KMS-11 (cell line): Measurements from ENCODE around the gene ZNF738.

Experiments used
- H2AFZ ChIP-seq: fragments of 200-600 bp; sonication (generic); 2 replicates; pipeline ENCODE4 v1.6.1; 2016; ENCODE audit warnings: antibody characterized with exemption, mixed run types, low read depth
- H3K27ac ChIP-seq: fragments of 200-600 bp; sonication (generic); 2 replicates; pipeline ENCODE4 v1.6.1; 2016; ENCODE audit warnings: mild to moderate bottlenecking, mixed run types
- H3K27me3 ChIP-seq: fragments of 200-600 bp; sonication (generic); 2 replicates; pipeline ENCODE4 v1.6.1; 2017; ENCODE audit warnings: mild to moderate bottlenecking, low read depth, mixed run types, moderate library complexity; ENCODE audit not compliant: insufficient read depth
- H3K36me3 ChIP-seq: fragments of 200-600 bp; sonication (generic); 2 replicates; pipeline ENCODE4 v1.6.1; 2017; ENCODE audit warnings: mild to moderate bottlenecking, mixed run types; ENCODE audit not compliant: insufficient read depth
- H3K4me1 ChIP-seq: fragments of 200-600 bp; sonication (generic); 2 replicates; pipeline ENCODE4 v1.6.1; 2016; ENCODE audit warnings: mild to moderate bottlenecking, low read depth, mixed run types; ENCODE audit not compliant: poor library complexity, severe bottlenecking
- H3K4me2 ChIP-seq: fragments of 200-600 bp; sonication (generic); 2 replicates; pipeline ENCODE4 v1.7.0; 2016; ENCODE audit warnings: mild to moderate bottlenecking, mixed run types
- H3K4me3 ChIP-seq: fragments of 200-600 bp; sonication (generic); IDR thresholded peaks from 2 replicates; pipeline ENCODE4 v1.6.1; 2017; ENCODE audit warnings: low read depth, low read length, mixed read lengths; ENCODE audit not compliant: insufficient read depth
- H3K79me2 ChIP-seq: fragments of 200-600 bp; sonication (generic); 2 replicates; pipeline ENCODE4 v1.6.1; 2016; ENCODE audit warnings: low read depth, mixed run types; ENCODE audit not compliant: insufficient read depth
- H3K9ac ChIP-seq: fragments of 200-600 bp; sonication (generic); 2 replicates; pipeline ENCODE4 v1.6.1; 2016; ENCODE audit warnings: mild to moderate bottlenecking, mixed run types
- H4K20me1 ChIP-seq: fragments of 200-600 bp; sonication (generic); 2 replicates; pipeline ENCODE4 v1.6.1; 2016; ENCODE audit warnings: mild to moderate bottlenecking, mixed run types; ENCODE audit not compliant: insufficient read depth
- TF ChIP-seq, protein P1 (sequence below): fragments of 200-600 bp; sonication (generic); conservative IDR thresholded peaks from 2 replicates; pipeline ENCODE4 v1.6.1; 2017; ENCODE audit warnings: low read depth, mild to moderate bottlenecking, antibody characterized with exemption, low read length, moderate library complexity, mixed read lengths

The ZNF738 gene

DNA sequence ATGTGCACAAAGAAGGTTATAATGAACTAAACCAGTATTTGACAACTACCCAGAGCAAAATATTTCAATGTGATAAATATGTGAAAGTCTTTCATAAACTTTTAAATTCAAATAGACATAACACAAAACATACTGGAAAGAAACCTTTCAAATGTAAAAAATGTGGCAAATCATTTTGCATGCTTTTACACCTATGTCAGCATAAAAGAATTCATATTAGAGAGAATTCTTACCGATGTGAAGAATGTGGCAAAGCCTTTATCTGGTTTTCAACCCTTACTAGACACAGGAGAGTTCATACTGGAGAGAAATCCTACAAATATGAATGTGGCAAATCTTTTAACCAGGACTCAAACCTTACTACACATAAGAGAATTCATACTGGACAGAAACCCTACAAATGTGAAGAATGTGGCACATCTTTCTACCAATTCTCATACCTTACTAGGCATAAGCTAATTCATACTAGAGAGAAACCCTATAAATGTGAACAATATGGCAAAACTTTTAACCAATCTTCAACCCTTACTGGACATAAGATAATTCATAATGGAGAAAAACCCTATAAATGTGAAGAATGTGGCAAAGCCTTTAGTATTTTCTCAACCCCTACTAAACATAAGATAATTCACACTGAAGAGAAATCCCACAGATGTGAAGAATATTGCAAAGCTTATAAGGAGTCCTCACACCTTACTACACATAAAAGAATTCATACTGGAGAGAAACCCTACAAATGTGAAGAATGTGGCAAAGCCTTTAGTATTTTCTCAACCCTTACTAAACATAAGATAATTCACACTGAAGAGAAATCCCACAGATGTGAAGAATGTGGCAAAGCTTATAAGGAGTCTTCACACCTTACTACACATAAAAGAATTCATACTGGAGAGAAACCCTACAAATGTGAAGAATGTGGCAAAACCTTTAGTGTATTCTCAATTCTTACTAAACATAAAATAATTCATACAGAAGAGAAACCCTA, 64.5 kb downstream of the ZNF738 start:
- Histone ChIP-seq H3K79me2 (no peaks in the 10 kb centered on the region), H3K4me3 (no peak overlapping the region)

More for the DNA sequence above, 64.5 kb downstream of the ZNF738 start:
- Histone ChIP-seq H3K36me3 (no peaks in the 10 kb centered on the region), H3K4me2 (no peak overlapping the region), H3K4me1 (no peaks in the 10 kb centered on the region), H3K27me3 (no peaks in the 10 kb centered on the region), H2AFZ (no peak overlapping the region), H3K9ac (no peak overlapping the region), H3K27ac (no peak overlapping the region), H4K20me1 (no peaks in the 10 kb centered on the region)
- TF ChIP-seq, protein P1, sequence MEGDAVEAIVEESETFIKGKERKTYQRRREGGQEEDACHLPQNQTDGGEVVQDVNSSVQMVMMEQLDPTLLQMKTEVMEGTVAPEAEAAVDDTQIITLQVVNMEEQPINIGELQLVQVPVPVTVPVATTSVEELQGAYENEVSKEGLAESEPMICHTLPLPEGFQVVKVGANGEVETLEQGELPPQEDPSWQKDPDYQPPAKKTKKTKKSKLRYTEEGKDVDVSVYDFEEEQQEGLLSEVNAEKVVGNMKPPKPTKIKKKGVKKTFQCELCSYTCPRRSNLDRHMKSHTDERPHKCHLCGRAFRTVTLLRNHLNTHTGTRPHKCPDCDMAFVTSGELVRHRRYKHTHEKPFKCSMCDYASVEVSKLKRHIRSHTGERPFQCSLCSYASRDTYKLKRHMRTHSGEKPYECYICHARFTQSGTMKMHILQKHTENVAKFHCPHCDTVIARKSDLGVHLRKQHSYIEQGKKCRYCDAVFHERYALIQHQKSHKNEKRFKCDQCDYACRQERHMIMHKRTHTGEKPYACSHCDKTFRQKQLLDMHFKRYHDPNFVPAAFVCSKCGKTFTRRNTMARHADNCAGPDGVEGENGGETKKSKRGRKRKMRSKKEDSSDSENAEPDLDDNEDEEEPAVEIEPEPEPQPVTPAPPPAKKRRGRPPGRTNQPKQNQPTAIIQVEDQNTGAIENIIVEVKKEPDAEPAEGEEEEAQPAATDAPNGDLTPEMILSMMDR, result no peak
